Measurements from ENCODE around the gene LPP. TPM values are rescaled to one million over a fixed set of nuclear protein-coding genes. Genes with fewer than 3 reads are reported as not detected.

Gene LPP
- total RNA-seq, 1 donor from 2014 or later, result 23.0 TPM

- DNase-seq (ENCODE audit: low read depth in 2 of 2), result no peak
Observed at GRCh38 chr3:188469228-188469885, 315.4 kb downstream of the LPP start.

GRCh38 chr3:188470508-188471130 is 316.7 kb downstream of the LPP start:
- no peak for DNase-seq (ENCODE audit: low read depth in 2 of 2)

- no peak for DNase-seq (ENCODE audit: low read depth in 2 of 2)
Observed at GRCh38 chr3:188471723-188472122, 317.8 kb downstream of the LPP start.

GRCh38 chr3:188472336-188472735 is 318.4 kb downstream of the LPP start:
- DNase-seq (ENCODE audit: low read depth in 2 of 2), result peak in 1 of 2 donors; percentile 12

- no peak for DNase-seq (ENCODE audit: low read depth in 2 of 2)
Observed at GRCh38 chr3:188473045-188473444, 319.1 kb downstream of the LPP start.

GRCh38 chr3:188473591-188474288 is 319.8 kb downstream of the LPP start:
- DNase-seq (ENCODE audit: low read depth in 2 of 2), result no peak

GRCh38 chr3:188476935-188477334 is 323.0 kb downstream of the LPP start:
- DNase-seq (ENCODE audit: low read depth in 2 of 2), result no peak

GRCh38 chr3:188480011-188480410 is 326.1 kb downstream of the LPP start:
- no peak for DNase-seq (ENCODE audit: low read depth in 2 of 2)

GRCh38 chr3:188482929-188483328 is 329.0 kb downstream of the LPP start:
- no peak for DNase-seq (ENCODE audit: low read depth in 2 of 2)

GRCh38 chr3:188486126-188486525 is 332.2 kb downstream of the LPP start:
- no peak for DNase-seq (ENCODE audit: low read depth in 2 of 2)

GRCh38 chr3:188486952-188487351 is 333.0 kb downstream of the LPP start:
- no peak for DNase-seq (ENCODE audit: low read depth in 2 of 2)

- DNase-seq (ENCODE audit: low read depth in 2 of 2), result no peak
Observed at GRCh38 chr3:188487652-188488051, 333.7 kb downstream of the LPP start.

GRCh38 chr3:188488801-188489200 is 334.8 kb downstream of the LPP start:
- DNase-seq (ENCODE audit: low read depth in 2 of 2), result no peak

GRCh38 chr3:188489639-188490405 is 335.9 kb downstream of the LPP start:
- no peak for DNase-seq (ENCODE audit: low read depth in 2 of 2)

- DNase-seq (ENCODE audit: low read depth in 2 of 2), result no peak
Observed at GRCh38 chr3:188490416-188490815, 336.5 kb downstream of the LPP start.

- peak in 1 of 2 donors; percentile 68 for DNase-seq (ENCODE audit: low read depth in 2 of 2)
Observed at GRCh38 chr3:188491276-188491687, 337.3 kb downstream of the LPP start.

GRCh38 chr3:188496390-188496789 is 342.4 kb downstream of the LPP start:
- no peak for DNase-seq (ENCODE audit: low read depth in 2 of 2)

GRCh38 chr3:188497021-188497420 is 343.1 kb downstream of the LPP start:
- peak in 1 of 2 donors; percentile 41 for DNase-seq (ENCODE audit: low read depth in 2 of 2)

- DNase-seq (ENCODE audit: low read depth in 2 of 2), result no peak
Observed at GRCh38 chr3:188503647-188504046, 349.7 kb downstream of the LPP start.

- no peak for DNase-seq (ENCODE audit: low read depth in 2 of 2)
Observed at GRCh38 chr3:188505151-188505550, 351.2 kb downstream of the LPP start.

GRCh38 chr3:188505911-188506310 is 352.0 kb downstream of the LPP start:
- no peak for DNase-seq (ENCODE audit: low read depth in 2 of 2)

GRCh38 chr3:188506446-188506845 is 352.5 kb downstream of the LPP start:
- no peak for DNase-seq (ENCODE audit: low read depth in 2 of 2)

Data from lung microvascular endothelial cell (primary cell).